Spleen (tissue), 7 donors: ENCODE measurements around the gene SRCAP.

Experiments
- CTCF ChIP-seq, 11 experiments: fragments of 200-600 bp in 7 of 11; fragments of 450-650 bp in 4 of 11; sonication (generic) in 4 of 11; IDR thresholded peaks in 8 of 11; conservative IDR thresholded peaks in 3 of 11; 1 replicate in 7 of 11; 2 replicates in 4 of 11; pipeline versions ENCODE4 v1.4.0 to v1.8.0; 2016 to 2021; ENCODE audit warnings: antibody characterized with exemption in 11 of 11, inconsistent platforms in 4 of 11, mild to moderate bottlenecking in 1 of 11
- POLR2A ChIP-seq, 3 donors: fragments of 450-650 bp; IDR thresholded peaks; one replicate each; pipeline ENCODE4 v1.5.1; 2017; ENCODE audit warnings: antibody characterized with exemption in 3 of 3, mild to moderate bottlenecking in 1 of 3
- POLR2AphosphoS5 ChIP-seq, 3 donors: sonication (generic); formaldehyde crosslinking; IDR thresholded peaks; one replicate each; pipeline ENCODE4 v1.5.1; 2017; ENCODE audit warnings: antibody characterized with exemption in 3 of 3
- donor health status: DM: no; HTN: no; CAD: no; lungs with moderate emphysema.
- donor health status: DM: no; HTN: no; CAD: no.
- donor health status: DM: no; HTN: no; CAD: no.

- TF ChIP-seq CTCF (IDR thresholded peaks at IDR 0.05 in 8 of 11, conservative IDR thresholded peaks at IDR 0.05 in 3 of 11): no peak
- no peak for TF ChIP-seq POLR2A (IDR thresholded peaks at IDR 0.05)
- TF ChIP-seq POLR2AphosphoS5 (IDR thresholded peaks at IDR 0.05): no peak
Observed at GRCh38 chr16:30663038-30663437, 35.9 kb upstream of the SRCAP start.
